ENCODE data around the gene DYRK4. TPM values are rescaled to one million over a fixed set of nuclear protein-coding genes. Genes with fewer than 3 reads are reported as not detected.

Gene DYRK4
- total RNA-seq, 1 donor from 2014 or later, result 20.5 TPM

GRCh38 chr12:4628406-4628805 lies 66.4 kb downstream of the DYRK4 start:
- peaks cover 5% of the 10 kb centered on the region for H3K27me3 Mint-ChIP-seq (ENCODE audit: insufficient read depth, low read depth)
- H3F3A ChIP-seq (ENCODE audit: low read depth), result no peaks in the 10 kb centered on the region
- no peaks in the 10 kb centered on the region for H3K36me3 Mint-ChIP-seq
- no peak overlapping the region for H3K4me2 ChIP-seq
- no peaks in the 10 kb centered on the region for H3K27me3 ChIP-seq
- H3K36me3 ChIP-seq, result no peaks in the 10 kb centered on the region
- no peaks in the 10 kb centered on the region for H3K79me2 ChIP-seq (ENCODE audit: low read depth)
- peaks cover 15% of the 10 kb centered on the region for H3K4me1 ChIP-seq
- no peak overlapping the region for H3K27ac Mint-ChIP-seq
- H3K4me3 ChIP-seq, result no peak overlapping the region
- H4K20me1 ChIP-seq (ENCODE audit: low read depth), result no peaks in the 10 kb centered on the region
- H3K9me3 Mint-ChIP-seq, result peaks cover 2% of the 10 kb centered on the region
- TF ChIP-seq, protein P1, sequence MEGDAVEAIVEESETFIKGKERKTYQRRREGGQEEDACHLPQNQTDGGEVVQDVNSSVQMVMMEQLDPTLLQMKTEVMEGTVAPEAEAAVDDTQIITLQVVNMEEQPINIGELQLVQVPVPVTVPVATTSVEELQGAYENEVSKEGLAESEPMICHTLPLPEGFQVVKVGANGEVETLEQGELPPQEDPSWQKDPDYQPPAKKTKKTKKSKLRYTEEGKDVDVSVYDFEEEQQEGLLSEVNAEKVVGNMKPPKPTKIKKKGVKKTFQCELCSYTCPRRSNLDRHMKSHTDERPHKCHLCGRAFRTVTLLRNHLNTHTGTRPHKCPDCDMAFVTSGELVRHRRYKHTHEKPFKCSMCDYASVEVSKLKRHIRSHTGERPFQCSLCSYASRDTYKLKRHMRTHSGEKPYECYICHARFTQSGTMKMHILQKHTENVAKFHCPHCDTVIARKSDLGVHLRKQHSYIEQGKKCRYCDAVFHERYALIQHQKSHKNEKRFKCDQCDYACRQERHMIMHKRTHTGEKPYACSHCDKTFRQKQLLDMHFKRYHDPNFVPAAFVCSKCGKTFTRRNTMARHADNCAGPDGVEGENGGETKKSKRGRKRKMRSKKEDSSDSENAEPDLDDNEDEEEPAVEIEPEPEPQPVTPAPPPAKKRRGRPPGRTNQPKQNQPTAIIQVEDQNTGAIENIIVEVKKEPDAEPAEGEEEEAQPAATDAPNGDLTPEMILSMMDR (IDR thresholded peaks at IDR 0.05), result no peak
- no peak for TF ChIP-seq EZH2 (IDR thresholded peaks at IDR 0.05)
- H3K4me1 Mint-ChIP-seq, result peaks cover 3% of the 10 kb centered on the region
- H3K4me3 Mint-ChIP-seq, result no peak overlapping the region
- no peak for DNase-seq (ENCODE audit: low spot score)
- no peaks in the 10 kb centered on the region for H3K9me3 ChIP-seq (ENCODE audit: low read depth)
- H2AFZ ChIP-seq (replicated peaks), result no peak overlapping the region
- H3K9ac ChIP-seq, result no peak overlapping the region
- no peak overlapping the region for H3K27ac ChIP-seq

- H3K27ac Mint-ChIP-seq, result no peak overlapping the region
These were observed 68.3 kb downstream of the DYRK4 start for GRCh38 chr12:4630262-4630661.

GRCh38 chr12:4643747-4644146 lies 81.7 kb downstream of the DYRK4 start:
- H4K20me1 ChIP-seq (ENCODE audit: low read depth), result no peaks in the 10 kb centered on the region
- no peaks in the 10 kb centered on the region for H3F3A ChIP-seq (ENCODE audit: low read depth)
- H3K9ac ChIP-seq, result no peak overlapping the region
- no peak for TF ChIP-seq EZH2phosphoT487 (IDR thresholded peaks at IDR 0.05)
- TF ChIP-seq EZH2 (IDR thresholded peaks at IDR 0.05), result no peak
- TF ChIP-seq, protein P1 (IDR thresholded peaks at IDR 0.05), result no peak
- H3K4me3 Mint-ChIP-seq, result no peak overlapping the region
- no peaks in the 10 kb centered on the region for H3K36me3 Mint-ChIP-seq
- no peaks in the 10 kb centered on the region for H3K36me3 ChIP-seq
- H3K9me3 Mint-ChIP-seq, result no peaks in the 10 kb centered on the region
- no peaks in the 10 kb centered on the region for H3K9me3 ChIP-seq (ENCODE audit: low read depth)
- H3K27me3 Mint-ChIP-seq (ENCODE audit: insufficient read depth, low read depth), result peaks cover 2% of the 10 kb centered on the region
- peaks cover 7% of the 10 kb centered on the region for H3K4me1 ChIP-seq
- no peak overlapping the region for H2AFZ ChIP-seq (replicated peaks)
- no peak overlapping the region for H3K4me3 ChIP-seq
- H3K4me1 Mint-ChIP-seq, result peaks cover 10% of the 10 kb centered on the region
- H3K27me3 ChIP-seq, result no peaks in the 10 kb centered on the region
- H3K4me2 ChIP-seq, result no peak overlapping the region
- H3K27ac ChIP-seq, result no peak overlapping the region
- peaks cover 7% of the 10 kb centered on the region for H3K79me2 ChIP-seq (ENCODE audit: low read depth)
- no peak for DNase-seq (ENCODE audit: low spot score)
- H3K27ac Mint-ChIP-seq, result no peak overlapping the region

More at GRCh38 chr12:4630262-4630661, 68.3 kb downstream of the DYRK4 start:
- Histone ChIP-seq H4K20me1 (ENCODE audit: low read depth) (no peaks in the 10 kb centered on the region), H3K4me3 (no peak overlapping the region), H3F3A (ENCODE audit: low read depth) (no peaks in the 10 kb centered on the region), H3K4me1 (peaks cover 15% of the 10 kb centered on the region), H3K27ac (no peak overlapping the region), H3K9me3 (ENCODE audit: low read depth) (no peaks in the 10 kb centered on the region), H3K79me2 (ENCODE audit: low read depth) (no peaks in the 10 kb centered on the region), H3K9ac (no peak overlapping the region), H3K4me2 (peak overlapping the region; percentile 53), H2AFZ (replicated peaks) (no peak overlapping the region), H3K36me3 (no peaks in the 10 kb centered on the region), H3K27me3 (no peaks in the 10 kb centered on the region)
- peaks cover 2% of the 10 kb centered on the region for H3K36me3 Mint-ChIP-seq
- H3K4me3 Mint-ChIP-seq, result no peak overlapping the region
- TF ChIP-seq EZH2 (IDR thresholded peaks at IDR 0.05) (no peak), EZH2phosphoT487 (IDR thresholded peaks at IDR 0.05) (no peak)
- TF ChIP-seq, protein P1 (IDR thresholded peaks at IDR 0.05), result no peak
- H3K4me1 Mint-ChIP-seq, result peaks cover 3% of the 10 kb centered on the region
- DNase-seq (ENCODE audit: low spot score), result peak; percentile 40
- H3K27me3 Mint-ChIP-seq (ENCODE audit: insufficient read depth, low read depth), result peaks cover 2% of the 10 kb centered on the region
- H3K9me3 Mint-ChIP-seq, result peaks cover 6% of the 10 kb centered on the region

All from neural progenitor cell (in vitro differentiated cells).